ENCODE results near the gene IGLON5. TPM values are rescaled to one million over a fixed set of nuclear protein-coding genes. Genes with fewer than 3 reads are reported as not detected.

The IGLON5 gene
- total RNA-seq, 1 experiment from 2014 or later: not detected

DNA sequence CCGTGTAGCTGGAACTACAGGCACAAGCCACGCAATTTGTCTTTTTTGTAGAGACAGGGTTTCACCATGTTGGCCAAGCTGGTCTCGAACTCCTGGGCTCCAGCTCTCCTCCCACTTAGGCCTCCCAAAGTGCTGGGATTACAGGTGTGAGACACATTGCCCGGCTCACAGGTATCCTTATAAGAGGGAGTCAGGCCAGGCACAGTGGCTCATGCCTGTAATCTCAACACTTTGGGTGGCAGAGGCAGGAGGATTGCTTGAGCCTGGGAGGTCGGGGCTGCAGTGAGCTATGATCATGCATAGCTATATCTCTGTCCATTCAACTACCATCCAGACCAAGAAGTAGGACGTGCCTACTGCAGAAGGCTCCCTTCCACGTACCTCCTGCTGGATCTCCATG is 10.2 kb upstream of the IGLON5 start:
- in situ Hi-C loops (cut with HindIII; ENCODE audit: low pct_unique_long_range_greater_than_20kb, low sequenced_read_pairs): no loop called here
- DNase-seq (ENCODE audit: low read depth): no peak

DNA sequence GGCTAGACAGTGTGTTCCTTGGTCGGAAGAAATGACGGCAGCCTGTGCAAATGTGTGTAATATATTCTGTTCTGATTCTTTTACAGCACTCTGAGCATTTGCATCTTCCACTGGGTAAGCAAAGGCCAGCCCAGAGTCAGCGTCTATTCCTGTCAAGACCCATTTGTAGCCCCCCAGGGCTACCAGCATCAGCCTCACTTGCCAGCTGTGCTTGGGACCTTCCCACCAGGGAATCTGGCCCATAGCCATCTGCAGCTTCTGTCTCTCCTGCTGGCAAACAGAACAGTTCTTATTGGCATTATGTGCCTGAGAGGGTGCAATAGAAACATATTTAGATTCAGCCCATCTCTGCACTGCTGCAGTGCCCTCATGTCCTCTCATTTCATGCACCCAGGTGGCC is 6.0 kb upstream of the IGLON5 start:
- in situ Hi-C loops (cut with HindIII; ENCODE audit: low pct_unique_long_range_greater_than_20kb, low sequenced_read_pairs): no loop called here
- no peak for DNase-seq (ENCODE audit: low read depth)

- DNase-seq (ENCODE audit: low read depth): no peak
- in situ Hi-C loops (cut with HindIII; ENCODE audit: low pct_unique_long_range_greater_than_20kb, low sequenced_read_pairs): no loop called here
Measured at GRCh38 chr19:51316688-51317087, 5.2 kb downstream of the IGLON5 start.

- no peak for DNase-seq (ENCODE audit: low read depth)
- in situ Hi-C loops (cut with HindIII; ENCODE audit: low pct_unique_long_range_greater_than_20kb, low sequenced_read_pairs): no loop called here
Measured at GRCh38 chr19:51317376-51317775, 5.9 kb downstream of the IGLON5 start.

DNA sequence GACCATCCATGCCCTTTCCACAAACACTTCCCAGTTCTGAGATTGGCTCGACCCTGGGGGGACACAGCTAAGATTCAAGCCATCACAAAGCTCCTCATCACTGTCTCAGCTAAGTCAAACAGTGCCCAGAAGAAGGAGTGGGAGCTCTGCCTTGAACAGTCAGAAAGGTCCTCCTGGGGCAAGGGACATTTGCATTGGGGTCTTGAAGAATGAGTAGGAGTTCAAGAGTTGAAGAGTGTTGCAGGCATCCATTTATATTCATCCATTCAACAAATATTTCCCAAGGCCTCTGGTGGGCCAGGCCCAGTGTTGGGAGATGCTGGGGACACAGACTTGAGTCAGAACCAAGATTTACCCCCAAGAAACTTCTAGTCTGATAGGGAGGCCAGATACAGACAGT is 6.5 kb downstream of the IGLON5 start:
- no peak for DNase-seq (ENCODE audit: low read depth)
- in situ Hi-C loops (cut with HindIII; ENCODE audit: low pct_unique_long_range_greater_than_20kb, low sequenced_read_pairs): no loop called here

- in situ Hi-C loops (cut with HindIII; ENCODE audit: low pct_unique_long_range_greater_than_20kb, low sequenced_read_pairs): no loop called here
- no peak for DNase-seq (ENCODE audit: low read depth)
Measured at GRCh38 chr19:51318687-51319648, 7.5 kb downstream of the IGLON5 start.

GRCh38 chr19:51319649-51320279 is 8.3 kb downstream of the IGLON5 start:
- in situ Hi-C loops (cut with HindIII; ENCODE audit: low pct_unique_long_range_greater_than_20kb, low sequenced_read_pairs): no loop called here
- no peak for DNase-seq (ENCODE audit: low read depth)

- in situ Hi-C loops (cut with HindIII; ENCODE audit: low pct_unique_long_range_greater_than_20kb, low sequenced_read_pairs): no loop called here
Measured at GRCh38 chr19:51320280-51320657, 8.8 kb downstream of the IGLON5 start.

GRCh38 chr19:51321799-51322198 is 10.4 kb downstream of the IGLON5 start:
- in situ Hi-C loops (cut with HindIII; ENCODE audit: low pct_unique_long_range_greater_than_20kb, low sequenced_read_pairs): no loop called here
- no peak for DNase-seq (ENCODE audit: low read depth)

More at GRCh38 chr19:51320280-51320657, 8.8 kb downstream of the IGLON5 start:
- no peak for DNase-seq (ENCODE audit: low read depth)

DNA sequence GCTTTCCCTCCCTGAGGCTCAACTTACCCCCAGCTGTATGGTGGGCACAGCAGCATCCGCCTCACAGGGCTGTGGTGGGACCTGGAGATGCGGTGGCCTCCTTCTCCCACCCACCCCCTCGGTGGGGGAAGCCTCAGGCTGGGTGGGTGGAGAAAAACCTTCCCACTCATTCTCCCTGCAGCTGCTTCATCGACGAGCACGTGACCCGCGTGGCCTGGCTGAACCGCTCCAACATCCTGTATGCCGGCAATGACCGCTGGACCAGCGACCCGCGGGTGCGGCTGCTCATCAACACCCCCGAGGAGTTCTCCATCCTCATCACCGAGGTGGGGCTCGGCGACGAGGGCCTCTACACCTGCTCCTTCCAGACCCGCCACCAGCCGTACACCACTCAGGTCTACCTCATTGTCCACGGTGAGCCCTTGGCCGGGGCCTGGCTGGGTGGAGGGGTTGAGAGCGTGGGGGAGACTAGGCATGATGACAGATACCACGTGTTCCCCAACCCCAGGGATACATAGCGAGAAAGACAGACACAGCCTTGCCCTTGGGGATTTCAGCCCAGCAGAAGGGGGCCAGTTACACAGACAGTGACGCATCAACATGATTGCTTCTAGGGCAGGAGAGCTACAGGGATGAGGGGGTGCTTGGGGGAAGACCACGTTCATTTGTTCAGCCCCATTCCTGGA is 12.2 kb downstream of the IGLON5 start:
- in situ Hi-C loops (cut with HindIII; ENCODE audit: low pct_unique_long_range_greater_than_20kb, low sequenced_read_pairs): no loop called here
- DNase-seq (ENCODE audit: low read depth): no peak

DNA sequence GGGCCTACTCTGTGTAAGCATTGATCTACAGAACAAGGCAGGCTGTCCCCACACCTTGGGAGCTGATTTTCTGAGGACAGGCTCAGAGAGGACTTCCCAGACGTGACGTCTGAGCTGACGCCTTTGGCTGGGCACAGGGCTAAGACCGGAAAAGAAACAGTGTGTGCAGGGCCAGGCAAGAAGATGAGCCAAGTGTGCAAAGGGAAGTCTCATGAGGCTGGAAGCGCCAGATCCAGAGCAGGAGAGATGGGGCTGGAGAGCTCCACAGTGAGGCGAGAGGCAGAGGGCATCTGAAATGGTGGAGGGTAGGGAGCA is 12.7 kb downstream of the IGLON5 start:
- in situ Hi-C loops (cut with HindIII; ENCODE audit: low pct_unique_long_range_greater_than_20kb, low sequenced_read_pairs): no loop called here
- DNase-seq (ENCODE audit: low read depth): no peak

DNA sequence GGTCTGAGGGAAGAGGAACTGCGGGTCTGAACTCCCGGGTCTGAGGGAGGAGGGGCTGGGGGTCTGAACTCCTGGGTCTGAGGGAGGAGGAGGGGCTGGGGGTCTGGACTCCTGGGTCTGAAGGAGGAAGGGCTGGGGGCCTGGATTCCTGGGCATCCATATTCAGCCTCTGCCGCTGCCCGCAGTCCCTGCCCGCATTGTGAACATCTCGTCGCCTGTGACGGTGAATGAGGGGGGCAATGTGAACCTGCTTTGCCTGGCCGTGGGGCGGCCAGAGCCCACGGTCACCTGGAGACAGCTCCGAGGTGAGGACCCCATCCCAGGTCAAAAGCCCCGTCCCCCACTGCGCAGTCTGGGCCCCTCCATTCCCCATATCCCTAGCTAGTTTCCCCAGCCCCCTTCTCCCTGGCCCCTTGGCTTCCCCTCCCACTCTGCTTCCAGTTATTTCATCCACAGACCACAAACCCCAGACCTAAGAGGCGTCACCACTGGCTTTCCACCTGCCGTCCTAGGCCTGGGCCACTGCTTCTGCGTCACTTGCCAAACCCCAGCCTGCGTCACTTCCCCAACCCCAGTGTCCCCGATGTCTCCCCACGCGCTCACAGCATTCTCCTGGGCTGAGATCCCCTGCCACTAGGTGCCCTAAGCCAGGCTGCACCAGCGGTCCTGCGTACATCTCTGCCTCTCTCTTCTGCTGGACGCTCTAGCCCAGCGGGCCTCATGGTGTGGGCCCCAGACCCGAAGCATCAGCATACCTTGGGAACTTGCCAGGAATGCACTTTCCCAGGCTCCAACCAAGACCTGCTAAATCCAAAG is 13.9 kb downstream of the IGLON5 start:
- in situ Hi-C loops (cut with HindIII; ENCODE audit: low pct_unique_long_range_greater_than_20kb, low sequenced_read_pairs): no loop called here
- DNase-seq (ENCODE audit: low read depth): no peak

DNA sequence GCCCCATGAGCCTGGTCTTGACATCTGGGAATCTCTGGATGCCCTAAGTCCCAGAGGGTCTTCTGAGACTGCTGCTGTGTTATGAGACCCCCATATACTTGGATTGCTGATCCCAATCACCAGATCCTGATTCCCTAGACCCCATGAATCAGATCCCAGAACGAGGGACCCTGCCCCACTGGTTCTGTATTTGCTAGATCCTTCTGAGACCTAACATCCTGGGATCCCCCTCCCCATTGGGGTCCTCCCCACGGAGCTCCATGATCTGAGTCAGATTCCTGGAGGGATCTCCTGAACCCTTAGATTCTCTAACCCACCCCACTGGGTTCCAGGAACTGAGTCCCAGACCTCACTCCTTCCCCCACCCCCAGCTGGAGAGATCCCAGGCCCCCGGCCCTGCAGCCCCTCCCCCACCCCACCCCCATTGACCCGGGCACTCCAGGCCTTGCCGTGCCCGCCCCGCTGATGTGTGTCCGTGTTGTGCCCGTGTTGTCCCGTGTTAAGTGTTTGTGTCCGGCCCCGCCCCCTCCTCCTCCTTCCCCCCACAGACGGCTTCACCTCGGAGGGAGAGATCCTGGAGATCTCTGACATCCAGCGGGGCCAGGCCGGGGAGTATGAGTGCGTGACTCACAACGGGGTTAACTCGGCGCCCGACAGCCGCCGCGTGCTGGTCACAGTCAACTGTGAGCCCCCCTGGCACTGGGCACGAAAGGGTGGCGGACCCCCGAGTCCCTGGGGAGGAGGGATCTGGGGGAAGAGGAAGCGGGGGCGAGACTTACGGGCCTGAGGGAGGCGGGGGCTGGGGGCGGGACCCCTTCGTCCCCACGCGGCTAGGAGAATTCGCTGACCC is 15.0 kb downstream of the IGLON5 start:
- DNase-seq (ENCODE audit: low read depth): no peak
- in situ Hi-C loops (cut with HindIII; ENCODE audit: low pct_unique_long_range_greater_than_20kb, low sequenced_read_pairs): no loop called here

DNA sequence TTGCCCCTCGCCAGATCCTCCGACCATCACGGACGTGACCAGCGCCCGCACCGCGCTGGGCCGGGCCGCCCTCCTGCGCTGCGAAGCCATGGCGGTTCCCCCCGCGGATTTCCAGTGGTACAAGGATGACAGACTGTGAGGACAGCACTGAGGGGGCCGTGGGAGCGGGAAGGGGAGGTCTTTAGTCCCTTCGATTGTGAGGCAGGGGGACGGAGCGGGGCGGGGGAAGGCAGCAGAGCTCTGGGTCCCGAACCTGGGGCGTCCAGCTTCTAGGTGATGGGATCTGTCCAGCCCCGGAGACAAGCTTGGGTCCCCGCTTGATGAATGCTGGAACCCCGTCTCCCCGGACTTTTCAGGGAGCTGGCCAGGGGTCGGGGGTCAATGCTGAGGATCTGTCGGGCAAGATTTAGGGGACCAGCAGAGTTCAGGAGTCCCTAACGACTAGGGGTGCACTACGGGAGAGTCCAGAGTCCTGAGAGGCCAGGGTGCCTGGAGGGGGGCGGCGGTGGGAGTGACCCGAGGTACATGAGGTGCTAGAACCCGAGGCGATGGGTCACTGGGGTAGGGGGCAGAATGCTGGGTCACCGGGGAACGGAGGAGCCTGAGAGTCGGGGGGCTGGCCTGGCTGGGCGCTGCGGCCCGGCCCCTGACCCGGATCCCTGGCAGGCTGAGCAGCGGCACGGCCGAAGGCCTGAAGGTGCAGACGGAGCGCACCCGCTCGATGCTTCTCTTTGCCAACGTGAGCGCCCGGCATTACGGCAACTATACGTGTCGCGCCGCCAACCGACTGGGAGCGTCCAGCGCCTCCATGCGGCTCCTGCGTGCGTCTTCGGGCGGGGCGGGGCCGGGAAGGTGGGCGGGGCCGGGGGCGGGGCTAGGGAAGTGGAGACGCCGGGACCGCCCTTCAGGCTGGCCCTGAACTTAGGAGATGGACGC is 15.9 kb downstream of the IGLON5 start:
- no peak for DNase-seq (ENCODE audit: low read depth)
- in situ Hi-C loops (cut with HindIII; ENCODE audit: low pct_unique_long_range_greater_than_20kb, low sequenced_read_pairs): no loop called here

GRCh38 chr19:51329411-51329810 is 18.0 kb downstream of the IGLON5 start:
- in situ Hi-C loops (cut with HindIII; ENCODE audit: low pct_unique_long_range_greater_than_20kb, low sequenced_read_pairs): no loop called here
- DNase-seq (ENCODE audit: low read depth): no peak

DNA sequence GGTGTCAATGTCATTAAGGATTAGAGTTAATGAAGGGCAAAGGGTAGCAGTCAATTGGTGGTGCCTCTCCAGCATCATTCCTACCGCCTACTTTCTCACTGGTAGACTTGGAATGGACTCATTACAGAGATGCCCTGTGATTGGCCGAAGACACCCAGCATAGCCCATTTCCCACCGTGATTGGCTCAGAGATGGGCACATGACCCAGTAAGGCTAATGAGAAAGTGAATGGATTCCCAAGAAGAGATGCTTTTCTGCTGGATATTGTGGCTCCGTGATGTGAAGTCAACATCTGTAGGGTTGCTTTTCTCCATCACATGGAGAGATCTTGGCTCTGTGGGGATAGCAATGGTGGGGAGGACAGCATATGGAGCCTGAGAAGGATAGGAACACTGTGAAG is 18.9 kb downstream of the IGLON5 start:
- no peak for DNase-seq (ENCODE audit: low read depth)
- in situ Hi-C loops (cut with HindIII; ENCODE audit: low pct_unique_long_range_greater_than_20kb, low sequenced_read_pairs): no loop called here

DNA sequence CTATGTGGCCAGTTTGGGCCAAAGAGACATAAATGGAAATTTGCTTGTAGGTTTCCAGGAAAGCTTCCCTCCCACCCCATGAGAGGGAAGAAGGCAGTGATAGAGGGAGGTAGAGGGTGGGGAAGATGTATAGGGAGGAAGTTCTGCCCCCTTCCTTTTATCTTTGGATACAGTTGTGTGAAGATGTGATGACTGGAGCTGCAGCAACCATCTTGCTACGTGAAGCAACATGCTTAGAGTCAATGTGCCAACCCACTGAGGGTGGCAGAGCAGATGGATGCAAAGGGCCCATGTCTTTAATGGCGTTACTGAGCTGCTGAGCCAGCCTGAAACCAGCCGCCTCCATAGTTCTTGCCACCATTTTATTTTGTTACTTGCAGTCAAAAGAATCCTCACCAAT is 19.7 kb downstream of the IGLON5 start:
- in situ Hi-C loops (cut with HindIII; ENCODE audit: low pct_unique_long_range_greater_than_20kb, low sequenced_read_pairs): no loop called here

More for the DNA sequence above, 19.7 kb downstream of the IGLON5 start:
- DNase-seq (ENCODE audit: low read depth): no peak

Measured in Caki2 (cell line).